GM21515 (cell line): ENCODE data around the gene SCGB1C1.

Experiments used
- ATAC-seq: cut with Tn5 transposase; IDR thresholded peaks from one replicate; pipeline ENCODE4 v1.9.1; 2021; ENCODE audit not compliant: unreplicated experiment

SCGB1C1 gene

DNA sequence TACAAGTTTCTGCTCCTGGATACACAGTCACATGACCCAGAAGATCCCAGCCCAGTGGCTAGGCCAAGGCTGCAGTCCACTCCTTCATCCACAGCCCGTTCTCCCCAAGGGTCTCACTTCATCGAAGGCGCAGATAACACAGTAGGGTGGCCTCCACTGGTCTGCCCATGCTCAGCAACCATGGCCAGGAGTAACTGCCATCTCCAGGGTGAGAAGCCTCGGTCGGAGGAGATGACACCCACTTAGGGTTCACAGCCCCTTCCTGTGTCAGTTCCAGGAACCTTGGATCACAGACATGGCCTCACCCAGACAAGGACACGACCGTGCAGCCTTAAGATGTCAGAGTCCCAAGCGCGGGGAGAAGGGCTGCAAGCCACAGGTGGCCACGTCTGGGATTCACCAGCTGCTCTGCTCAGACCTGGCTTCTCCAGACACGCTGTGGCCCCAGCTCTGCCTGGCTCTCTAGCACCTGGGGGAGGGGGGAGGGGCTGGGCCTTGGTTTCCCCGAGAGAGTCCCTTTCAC, 11.8 kb downstream of the SCGB1C1 start:
- no peak for ATAC-seq

- ATAC-seq: no peak
These were observed 12.5 kb downstream of the SCGB1C1 start for GRCh38 chr11:205221-206001.

- ATAC-seq: no peak
These were observed 13.1 kb downstream of the SCGB1C1 start for GRCh38 chr11:206002-206384.

DNA sequence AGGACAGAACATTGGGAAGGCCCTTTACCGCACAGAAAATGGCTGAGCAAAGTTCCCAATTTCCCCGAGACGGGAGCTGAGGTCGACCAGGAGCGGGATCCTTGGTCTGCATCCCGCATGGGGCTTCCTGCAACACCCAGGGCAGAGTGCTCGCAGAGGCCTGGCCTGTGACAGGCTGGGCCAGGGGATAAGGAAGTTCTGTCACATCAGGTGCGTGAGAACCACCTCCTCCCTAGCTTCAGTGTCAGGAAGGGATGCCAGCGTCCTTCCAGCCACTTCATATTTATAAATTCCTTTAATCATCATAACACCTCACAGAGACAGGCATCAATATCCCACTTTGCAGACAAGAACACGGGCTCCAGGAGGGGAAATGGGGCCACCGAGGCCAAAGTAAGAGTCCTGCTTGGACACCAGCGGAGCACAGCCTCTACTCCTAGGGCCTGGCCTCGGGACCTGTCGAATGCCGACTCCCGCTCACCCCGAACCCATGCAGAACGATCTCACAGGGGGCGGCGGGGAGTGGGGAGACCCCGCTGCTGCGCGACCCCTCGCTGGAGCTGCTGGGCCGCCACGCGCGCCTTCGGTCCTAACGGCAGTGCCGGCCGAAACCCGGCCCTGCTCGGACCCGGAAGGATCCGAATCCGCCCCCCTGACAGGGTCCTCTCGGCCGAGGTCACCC, 13.8 kb downstream of the SCGB1C1 start:
- no peak for ATAC-seq

- peak; percentile 72 for ATAC-seq
These were observed 14.5 kb downstream of the SCGB1C1 start, which contains the start of the genes BET1L and RIC8A for GRCh38 chr11:207208-207862. TSS of gene BET1L (minus strand) at chr11:207399. CDS start at chr11:207321, 78 bp downstream. TSS of gene RIC8A (plus strand) at chr11:207708. CDS start at chr11:208855, 1,147 bp downstream.

DNA sequence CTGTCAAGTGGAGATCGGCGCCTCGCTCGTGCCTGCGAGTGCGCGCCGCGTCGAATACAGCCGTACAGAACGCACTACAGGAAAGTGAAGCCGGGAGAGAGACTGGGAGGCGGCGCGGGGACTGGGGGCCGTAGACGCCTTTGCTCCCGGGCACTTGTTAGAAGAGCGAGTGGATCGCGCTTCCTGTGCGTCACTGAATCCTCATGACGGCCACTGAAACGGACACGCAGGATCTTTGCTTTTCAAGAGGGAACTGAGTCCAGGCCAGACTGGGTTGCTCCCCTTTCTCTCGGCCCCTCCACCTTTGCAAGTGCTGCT, 14.9 kb downstream of the SCGB1C1 start:
- ATAC-seq: no peak

- peak; percentile 30 for ATAC-seq
These were observed 15.5 kb downstream of the SCGB1C1 start for GRCh38 chr11:208181-208916.

- no peak for ATAC-seq
These were observed 16.0 kb downstream of the SCGB1C1 start for GRCh38 chr11:208917-209260.

DNA sequence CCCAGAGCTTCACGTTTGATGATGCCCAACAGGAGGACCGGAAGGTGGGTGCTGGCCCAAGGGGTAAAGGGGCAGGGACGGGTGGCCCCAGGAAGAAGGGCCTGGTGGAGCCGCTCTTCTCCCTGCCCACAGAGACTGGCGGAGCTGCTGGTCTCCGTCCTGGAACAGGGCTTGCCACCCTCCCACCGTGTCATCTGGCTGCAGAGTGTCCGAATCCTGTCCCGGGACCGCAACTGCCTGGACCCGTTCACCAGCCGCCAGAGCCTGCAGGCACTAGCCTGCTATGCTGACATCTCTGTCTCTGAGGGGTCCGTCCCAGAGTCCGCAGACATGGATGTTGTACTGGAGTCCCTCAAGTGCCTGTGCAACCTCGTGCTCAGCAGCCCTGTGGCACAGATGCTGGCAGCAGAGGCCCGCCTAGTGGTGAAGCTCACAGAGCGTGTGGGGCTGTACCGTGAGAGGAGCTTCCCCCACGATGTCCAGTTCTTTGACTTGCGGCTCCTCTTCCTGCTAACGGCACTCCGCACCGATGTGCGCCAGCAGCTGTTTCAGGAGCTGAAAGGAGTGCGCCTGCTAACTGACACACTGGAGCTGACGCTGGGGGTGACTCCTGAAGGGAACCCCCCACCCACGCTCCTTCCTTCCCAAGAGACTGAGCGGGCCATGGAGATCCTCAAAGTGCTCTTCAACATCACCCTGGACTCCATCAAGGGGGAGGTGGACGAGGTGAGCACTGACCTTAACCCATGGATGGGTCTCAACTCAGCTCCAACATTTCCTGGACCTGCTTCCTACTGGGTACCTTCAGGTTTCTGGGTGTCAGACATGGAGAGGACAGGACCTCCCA, 16.6 kb downstream of the SCGB1C1 start:
- no peak for ATAC-seq

GRCh38 chr11:210122-210802, 17.4 kb downstream of the SCGB1C1 start:
- ATAC-seq: no peak

GRCh38 chr11:210803-211180, 17.9 kb downstream of the SCGB1C1 start:
- ATAC-seq: no peak

DNA sequence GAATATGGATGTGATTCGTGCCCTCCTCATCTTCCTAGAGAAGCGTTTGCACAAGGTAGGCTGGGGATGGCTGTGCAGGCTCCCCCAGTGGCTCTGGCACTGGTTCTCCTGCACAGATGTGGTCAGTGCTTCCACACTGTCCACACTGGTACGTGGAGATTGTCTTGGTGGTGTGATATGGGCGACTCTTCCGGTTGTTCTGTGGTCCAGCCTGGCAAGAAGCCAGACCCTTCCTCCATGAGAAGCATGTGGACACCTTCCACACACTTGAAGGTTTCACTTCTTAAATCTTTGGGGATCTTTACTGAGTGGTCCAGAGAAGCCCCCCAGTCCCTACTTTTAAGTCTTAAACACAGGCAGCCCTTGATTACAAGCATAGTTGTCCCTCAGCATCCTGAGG, 18.4 kb downstream of the SCGB1C1 start:
- no peak for ATAC-seq

GRCh38 chr11:211741-212140, 18.9 kb downstream of the SCGB1C1 start:
- no peak for ATAC-seq

DNA sequence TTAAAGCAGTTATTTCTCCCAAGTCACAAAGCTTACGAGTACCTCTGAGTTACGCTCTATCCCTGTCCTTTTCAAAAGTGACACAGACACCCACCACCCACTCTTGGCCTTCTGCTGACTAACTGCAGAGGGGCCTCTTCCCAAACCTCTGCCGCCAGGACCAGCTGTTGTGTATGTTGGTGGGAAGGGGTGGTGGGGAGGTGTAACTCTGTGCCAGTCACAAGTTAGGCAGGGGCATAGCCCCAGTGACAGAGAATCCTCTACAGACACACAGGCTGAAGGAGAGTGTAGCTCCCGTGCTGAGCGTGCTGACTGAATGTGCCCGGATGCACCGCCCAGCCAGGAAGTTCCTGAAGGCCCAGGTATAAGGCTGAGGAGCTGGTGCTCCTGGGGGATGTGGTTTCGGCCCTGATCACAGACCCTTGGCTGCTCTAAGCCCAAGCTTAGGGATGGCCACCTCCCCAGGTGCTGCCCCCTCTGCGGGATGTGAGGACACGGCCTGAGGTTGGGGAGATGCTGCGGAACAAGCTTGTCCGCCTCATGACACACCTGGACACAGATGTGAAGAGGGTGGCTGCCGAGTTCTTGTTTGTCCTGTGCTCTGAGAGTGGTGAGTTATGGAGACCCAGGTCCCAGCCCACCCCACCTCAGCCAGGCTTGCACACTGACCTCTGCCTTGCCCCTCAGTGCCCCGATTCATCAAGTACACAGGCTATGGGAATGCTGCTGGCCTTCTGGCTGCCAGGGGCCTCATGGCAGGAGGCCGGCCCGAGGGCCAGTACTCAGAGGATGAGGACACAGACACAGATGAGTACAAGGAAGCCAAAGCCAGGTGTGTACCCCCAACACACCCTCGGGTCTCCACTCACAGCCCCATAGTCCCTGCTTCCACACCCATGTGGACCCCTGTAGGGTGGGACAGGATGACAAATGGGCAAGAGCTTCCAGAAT, 19.5 kb downstream of the SCGB1C1 start:
- ATAC-seq: no peak

GRCh38 chr11:213111-213510, 20.2 kb downstream of the SCGB1C1 start:
- no peak for ATAC-seq

GRCh38 chr11:214083-214482, 21.2 kb downstream of the SCGB1C1 start:
- ATAC-seq: no peak

DNA sequence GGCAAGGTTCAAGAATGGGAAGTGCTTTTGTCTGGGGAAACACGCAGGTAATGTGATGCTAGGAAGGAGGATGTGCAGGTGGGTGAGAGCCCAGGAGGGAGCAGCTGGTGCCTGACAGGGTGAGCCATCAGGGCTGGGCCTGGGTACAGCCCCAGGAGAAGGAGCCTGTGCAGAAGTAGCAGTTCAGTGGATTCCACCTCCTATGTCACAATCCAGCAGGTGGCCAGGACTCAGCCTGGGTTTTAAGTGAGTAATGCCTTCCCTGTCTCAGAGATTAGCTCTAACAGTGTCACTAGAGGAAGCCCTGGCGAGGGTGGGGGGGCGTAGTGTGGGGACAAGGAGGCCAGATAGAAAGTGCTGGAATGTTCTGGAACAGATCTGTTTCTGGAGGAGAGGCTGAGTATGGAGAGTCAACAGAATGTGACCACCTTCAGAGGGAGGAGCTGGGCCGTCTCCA, 22.7 kb downstream of the SCGB1C1 start:
- no peak for ATAC-seq
